Measurements from ENCODE around the gene BCL2A1. TPM values are rescaled to one million over a fixed set of nuclear protein-coding genes. Genes with fewer than 3 reads are reported as not detected.
"Not testable (repeated sequence)": the region's sequence is repeated elsewhere in the genome, so short reads cannot be mapped to it uniquely, and the experiment has no call there.

The BCL2A1 gene
- total RNA-seq, 2 donors from 2014 or later: 16.5 TPM; not detected in 1

- Histone ChIP-seq H3K4me3 (no peak overlapping the region), H3K36me3 (replicated peaks in 1 of 2; ENCODE audit: insufficient read depth in 1 of 2, low read depth in 2 of 2) (no peaks in the 10 kb centered on the region), H3K4me1 (no peaks in the 10 kb centered on the region), H3K9me3 (no peaks in the 10 kb centered on the region), H3K27ac (no peak overlapping the region), H3K27me3 (no peaks in the 10 kb centered on the region)
- 79 to 92% methylated on average over 2 of the region's 2 CpGs for WGBS, 2 donors
- no peak for TF ChIP-seq POLR2A (IDR thresholded peaks at IDR 0.05)
- TF ChIP-seq, protein P1, sequence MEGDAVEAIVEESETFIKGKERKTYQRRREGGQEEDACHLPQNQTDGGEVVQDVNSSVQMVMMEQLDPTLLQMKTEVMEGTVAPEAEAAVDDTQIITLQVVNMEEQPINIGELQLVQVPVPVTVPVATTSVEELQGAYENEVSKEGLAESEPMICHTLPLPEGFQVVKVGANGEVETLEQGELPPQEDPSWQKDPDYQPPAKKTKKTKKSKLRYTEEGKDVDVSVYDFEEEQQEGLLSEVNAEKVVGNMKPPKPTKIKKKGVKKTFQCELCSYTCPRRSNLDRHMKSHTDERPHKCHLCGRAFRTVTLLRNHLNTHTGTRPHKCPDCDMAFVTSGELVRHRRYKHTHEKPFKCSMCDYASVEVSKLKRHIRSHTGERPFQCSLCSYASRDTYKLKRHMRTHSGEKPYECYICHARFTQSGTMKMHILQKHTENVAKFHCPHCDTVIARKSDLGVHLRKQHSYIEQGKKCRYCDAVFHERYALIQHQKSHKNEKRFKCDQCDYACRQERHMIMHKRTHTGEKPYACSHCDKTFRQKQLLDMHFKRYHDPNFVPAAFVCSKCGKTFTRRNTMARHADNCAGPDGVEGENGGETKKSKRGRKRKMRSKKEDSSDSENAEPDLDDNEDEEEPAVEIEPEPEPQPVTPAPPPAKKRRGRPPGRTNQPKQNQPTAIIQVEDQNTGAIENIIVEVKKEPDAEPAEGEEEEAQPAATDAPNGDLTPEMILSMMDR (IDR thresholded peaks at IDR 0.05): no peak
- no peak for ATAC-seq
- DNase-seq: no peak
- intact Hi-C loops (cut with DNase I): no loop called here
Observed at GRCh38 chr15:80015156-80015555, 44.2 kb upstream of the BCL2A1 start.

- ATAC-seq; DNase-seq; H3K9me3 ChIP-seq; H3K27ac ChIP-seq; H3K4me1 ChIP-seq; H3K36me3 ChIP-seq (replicated peaks in 1 of 2; ENCODE audit: insufficient read depth in 1 of 2, low read depth in 2 of 2); H3K4me3 ChIP-seq; intact Hi-C loops (cut with DNase I); H3K27me3 ChIP-seq: not testable (repeated sequence)
- WGBS, 2 donors: 95 to 98% methylated on average over 7 of the region's 7 CpGs
Observed at GRCh38 chr15:80014186-80014585, 43.2 kb upstream of the BCL2A1 start.

DNA sequence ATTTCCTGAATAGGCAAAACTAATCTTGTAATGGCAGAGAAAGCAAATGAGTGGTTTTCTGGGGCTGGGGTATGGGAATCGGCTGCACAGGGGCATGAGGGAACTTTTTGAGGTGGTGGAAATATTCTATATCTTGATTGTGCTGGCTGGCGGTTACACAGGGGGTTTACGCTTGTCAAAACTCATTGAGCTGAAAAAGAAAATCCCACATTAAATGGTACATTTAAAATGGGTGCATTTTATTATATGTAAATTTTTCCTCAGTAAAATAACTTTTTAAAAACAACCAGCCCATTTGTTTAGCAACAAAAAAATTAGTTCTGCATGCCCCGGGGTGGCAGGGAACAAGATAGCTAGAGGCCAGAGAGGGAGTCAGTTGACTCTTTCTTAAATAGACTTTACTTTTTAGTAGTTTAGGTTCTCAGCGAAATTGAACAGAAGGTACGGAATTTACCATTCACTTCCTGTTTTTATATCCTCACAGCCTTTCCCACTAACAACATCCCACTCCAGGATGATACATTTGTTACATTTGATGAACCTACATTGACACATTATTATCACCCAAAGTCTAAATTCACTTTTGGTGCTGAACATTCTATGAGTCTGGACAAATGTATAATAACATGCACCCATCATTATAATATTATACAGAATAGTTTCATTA, 41.2 kb upstream of the BCL2A1 start:
- DNase-seq (no peak), ATAC-seq (no peak)
- intact Hi-C loops (cut with DNase I): no loop called here
- TF ChIP-seq, protein P1 (IDR thresholded peaks at IDR 0.05): no peak
- TF ChIP-seq POLR2A (IDR thresholded peaks at IDR 0.05): no peak
- no peak overlapping the region for H3K27ac ChIP-seq
- no peaks in the 10 kb centered on the region for H3K36me3 ChIP-seq (replicated peaks in 1 of 2; ENCODE audit: insufficient read depth in 1 of 2, low read depth in 2 of 2)
- no peak overlapping the region for H3K4me3 ChIP-seq
- 71 to 74% methylated on average over 6 of the region's 6 CpGs for WGBS, 2 donors
- H3K9me3 ChIP-seq: no peaks in the 10 kb centered on the region
- H3K27me3 ChIP-seq: no peaks in the 10 kb centered on the region
- no peaks in the 10 kb centered on the region for H3K4me1 ChIP-seq

DNA sequence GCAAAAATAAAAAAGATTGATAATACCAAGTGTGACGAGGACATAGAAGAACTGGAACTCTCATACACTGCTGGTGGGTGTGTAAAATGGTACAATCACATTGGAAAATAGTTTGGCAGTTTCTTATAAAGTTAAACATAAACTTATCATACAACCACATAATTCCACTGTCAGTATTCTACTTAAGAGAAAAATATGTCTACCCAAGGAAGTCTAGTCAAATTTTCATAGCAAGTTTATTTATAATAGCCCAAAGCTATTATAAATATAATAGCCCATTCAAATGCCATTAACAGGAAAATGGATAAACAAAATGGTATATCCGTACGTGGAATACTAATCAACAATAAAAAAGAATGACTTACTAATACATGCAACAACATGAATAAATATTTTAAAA, 40.6 kb upstream of the BCL2A1 start:
- Histone ChIP-seq H3K4me1 (no peaks in the 10 kb centered on the region), H3K9me3 (no peaks in the 10 kb centered on the region), H3K4me3 (no peak overlapping the region), H3K36me3 (replicated peaks in 1 of 2; ENCODE audit: insufficient read depth in 1 of 2, low read depth in 2 of 2) (no peaks in the 10 kb centered on the region), H3K27ac (no peak overlapping the region), H3K27me3 (no peaks in the 10 kb centered on the region)
- ATAC-seq (no peak), DNase-seq (no peak)
- TF ChIP-seq POLR2A (IDR thresholded peaks at IDR 0.05): no peak
- TF ChIP-seq, protein P1 (IDR thresholded peaks at IDR 0.05): no peak
- intact Hi-C loops (cut with DNase I): no loop called here
- 78 to 81% methylated on average over 3 of the region's 3 CpGs for WGBS, 2 donors

DNA sequence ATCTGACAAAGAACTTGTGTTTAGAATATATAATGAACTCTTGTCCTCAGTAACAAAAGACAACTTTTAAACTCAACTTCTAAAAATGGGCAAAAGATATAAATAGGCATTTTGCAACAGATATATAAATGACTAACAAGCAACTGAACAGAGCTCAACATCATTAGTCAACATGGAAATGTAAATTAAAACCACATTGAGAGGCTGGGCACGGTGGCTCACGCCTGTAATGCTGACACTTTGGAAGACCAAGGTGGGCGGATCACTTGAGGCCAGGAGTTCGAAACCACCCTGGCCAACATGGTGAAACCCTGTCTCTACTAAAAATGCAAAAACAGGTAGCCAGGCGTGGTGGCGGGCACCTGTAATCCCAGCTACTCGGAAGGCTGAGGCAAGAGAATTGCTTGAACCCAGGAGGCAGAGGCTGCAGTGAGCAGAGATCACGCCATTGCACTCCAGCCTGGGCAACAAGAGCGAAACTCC, 40.1 kb upstream of the BCL2A1 start:
- ATAC-seq; DNase-seq; H3K4me1 ChIP-seq; H3K4me3 ChIP-seq; H3K27ac ChIP-seq; intact Hi-C loops (cut with DNase I); H3K9me3 ChIP-seq; H3K27me3 ChIP-seq; H3K36me3 ChIP-seq (replicated peaks in 1 of 2; ENCODE audit: insufficient read depth in 1 of 2, low read depth in 2 of 2): not testable (repeated sequence)
- WGBS, 2 donors: 75 to 81% methylated on average over 9 of the region's 9 CpGs

GRCh38 chr15:80010131-80010673, 39.2 kb upstream of the BCL2A1 start:
- Histone ChIP-seq H3K4me1 (no peaks in the 10 kb centered on the region), H3K4me3 (no peak overlapping the region), H3K27me3 (no peaks in the 10 kb centered on the region), H3K36me3 (replicated peaks in 1 of 2; ENCODE audit: insufficient read depth in 1 of 2, low read depth in 2 of 2) (no peaks in the 10 kb centered on the region), H3K9me3 (no peaks in the 10 kb centered on the region), H3K27ac (no peak overlapping the region)
- ATAC-seq (no peak), DNase-seq (no peak)
- WGBS, 2 donors: 76% methylated on average over 5 to 6 of the region's 6 CpGs
- intact Hi-C loops (cut with DNase I): no loop called here
- TF ChIP-seq, protein P1 (IDR thresholded peaks at IDR 0.05): no peak
